WTC11 (cell line): Measurements from ENCODE around the gene TRAF3IP3.
A peak's percentile ranks its signal among the peaks of the same experiment; 100 is the strongest.

Experiments used
- CTCF ChIP-seq: fragments of 200-600 bp; IDR thresholded peaks from 2 replicates; pipeline ENCODE4 v1.8.0; 2022; ENCODE audit warnings: antibody characterized with exemption
- ELF4 ChIP-seq: sonication (generic); formaldehyde crosslinking; IDR thresholded peaks from 2 replicates; pipeline ENCODE4 v1.8.1; 2022; ENCODE audit warnings: low read depth, mild to moderate bottlenecking, moderate library complexity, missing genetic modification reagents
- FOXK1 ChIP-seq: sonication (generic); formaldehyde crosslinking; IDR thresholded peaks from 2 replicates; pipeline ENCODE4 v1.8.0; 2022; ENCODE audit warnings: mild to moderate bottlenecking, moderate library complexity, missing genetic modification reagents
- NR3C1 ChIP-seq: sonication (generic); formaldehyde crosslinking; conservative IDR thresholded peaks from 2 replicates; pipeline ENCODE4 v1.8.1; 2023; ENCODE audit warnings: low read depth, mild to moderate bottlenecking, missing genetic modification reagents
- SOX15 ChIP-seq: fragments of 250-450 bp; sonication (Bioruptor Pico); IDR thresholded peaks from 2 replicates; pipeline ENCODE4 v1.9.0; 2021; ENCODE audit warnings: mild to moderate bottlenecking
- SP1 ChIP-seq: sonication (generic); formaldehyde crosslinking; conservative IDR thresholded peaks from 2 replicates; pipeline ENCODE4 v1.8.1; 2022; ENCODE audit warnings: missing genetic modification reagents

GRCh38 chr1:209823143-209824041, 67.5 kb downstream of the TRAF3IP3 start:
- TF ChIP-seq SP1 (CRISPR knock-in tag) (no peak), CTCF (peak; percentile 56), SOX15 (no peak), ELF4 (no peak), FOXK1 (CRISPR knock-in tag) (no peak), NR3C1 (CRISPR knock-in tag) (no peak)
